Naive thymus-derived CD8-positive, alpha-beta T cell (primary cell): ENCODE measurements around the gene USP7. TPM values are rescaled to one million over a fixed set of nuclear protein-coding genes. Genes with fewer than 3 reads are reported as not detected.
A peak's percentile ranks its signal among the peaks of the same experiment; 100 is the strongest.
"Not testable (repeated sequence)": the region's sequence is repeated elsewhere in the genome, so short reads cannot be mapped to it uniquely, and the experiment has no call there.

Experiments
- ATAC-seq, 2 donors: fragments of 150-1000 bp; cut with Tn5 transposase in 1 of 2; sonication (Bioruptor Pico), chemical (Tn5 transposase) in 1 of 2; 1 replicate in 1 of 2; 2 replicates in 1 of 2; pipeline ENCODE4 v1.10.0; 2021; ENCODE audit warnings: mild to moderate bottlenecking in 2 of 2, moderate library complexity in 2 of 2
- POLR2A ChIA-PET: fragments of 350-600 bp; sonication (Branson Sonifier 250); formaldehyde crosslinking; loops from one replicate; lab custom pipeline; 2021; ENCODE audit warnings: antibody characterized with exemption; lab: Charles Lee
- DNase-seq, 10 donors: peaks; one replicate each; pipeline versions ENCODE4 v3.0.0 to v3.0.0-alpha.2; 2020 to 2022
- H3K27ac Mint-ChIP-seq, 10 donors: one replicate each; pipeline ENCODE4 v1.8.0; 2020 to 2022; ENCODE audit warnings: mild to moderate bottlenecking in 10 of 10, mixed read lengths in 10 of 10, moderate library complexity in 4 of 10, inconsistent platforms in 1 of 10
- H3K27me3 Mint-ChIP-seq, 5 donors: one replicate each; pipeline ENCODE4 v1.8.0; 2021 to 2022; ENCODE audit warnings: mixed read lengths in 5 of 5
- H3K36me3 Mint-ChIP-seq, 3 donors: one replicate each; pipeline ENCODE4 v1.8.0; 2020 to 2022; ENCODE audit warnings: mixed read lengths in 3 of 3, mild to moderate bottlenecking in 2 of 3, inconsistent platforms in 1 of 3
- H3K4me1 Mint-ChIP-seq, 4 donors: one replicate each; pipeline ENCODE4 v1.8.0; 2021 to 2022; ENCODE audit warnings: mixed read lengths in 4 of 4
- H3K4me3 Mint-ChIP-seq, 10 donors: one replicate each; pipeline ENCODE4 v1.8.0; 2020 to 2022; ENCODE audit warnings: mild to moderate bottlenecking in 10 of 10, mixed read lengths in 10 of 10, moderate library complexity in 6 of 10, inconsistent platforms in 1 of 10
- H3K9me3 Mint-ChIP-seq, 9 donors: one replicate each; pipeline ENCODE4 v1.8.0; 2020 to 2022; ENCODE audit warnings: mixed read lengths in 9 of 9, mild to moderate bottlenecking in 3 of 9, inconsistent platforms in 1 of 9, moderate library complexity in 1 of 9
- polyA plus RNA-seq, 3 donors: library from polyadenylated mRNA; unstranded; fragments of 300-500 nt; fragmentation: Illumina TruSeq; gene quantifications; one replicate each; pipeline ENCODE4 v1.2.3, GENCODE V29; 2021
- total RNA-seq, 8 experiments: library from RNA in 2 of 8; stranded (reverse) in 2 of 8; gene quantifications; one replicate each; pipeline ENCODE4 v1.2.3 and lab custom pipeline; 2021 to 2026

The USP7 gene
- total and polyA plus RNA-seq, 5 experiments from 2014 or later = 6.4 to 207 (median 9.9) TPM

DNA sequence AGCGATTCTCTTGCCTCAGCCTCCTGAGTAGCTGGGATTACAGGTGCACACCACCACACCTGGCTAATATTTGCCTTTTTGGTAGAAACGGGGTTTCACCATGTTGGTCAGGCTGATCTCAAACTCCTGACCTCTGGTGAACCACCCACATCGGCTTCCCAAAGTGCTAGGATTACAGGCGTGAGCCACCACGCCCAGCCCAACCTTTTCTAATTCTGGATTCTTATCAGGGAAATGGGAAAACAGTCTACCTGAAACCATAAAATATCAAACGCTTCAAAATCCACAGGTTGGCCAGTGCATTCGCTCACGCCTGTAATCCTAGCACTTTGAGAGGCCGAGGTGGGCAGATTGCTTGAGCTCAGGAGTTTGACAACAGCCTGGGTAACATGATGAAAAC, 4.3 kb upstream of the USP7 start:
- POLR2A ChIA-PET = interaction anchor here (0.6 kb wide), 1 partner anchor 24 kb away, joined by 4 read pairs; no protein-coding TSS in a partner anchor

DNA sequence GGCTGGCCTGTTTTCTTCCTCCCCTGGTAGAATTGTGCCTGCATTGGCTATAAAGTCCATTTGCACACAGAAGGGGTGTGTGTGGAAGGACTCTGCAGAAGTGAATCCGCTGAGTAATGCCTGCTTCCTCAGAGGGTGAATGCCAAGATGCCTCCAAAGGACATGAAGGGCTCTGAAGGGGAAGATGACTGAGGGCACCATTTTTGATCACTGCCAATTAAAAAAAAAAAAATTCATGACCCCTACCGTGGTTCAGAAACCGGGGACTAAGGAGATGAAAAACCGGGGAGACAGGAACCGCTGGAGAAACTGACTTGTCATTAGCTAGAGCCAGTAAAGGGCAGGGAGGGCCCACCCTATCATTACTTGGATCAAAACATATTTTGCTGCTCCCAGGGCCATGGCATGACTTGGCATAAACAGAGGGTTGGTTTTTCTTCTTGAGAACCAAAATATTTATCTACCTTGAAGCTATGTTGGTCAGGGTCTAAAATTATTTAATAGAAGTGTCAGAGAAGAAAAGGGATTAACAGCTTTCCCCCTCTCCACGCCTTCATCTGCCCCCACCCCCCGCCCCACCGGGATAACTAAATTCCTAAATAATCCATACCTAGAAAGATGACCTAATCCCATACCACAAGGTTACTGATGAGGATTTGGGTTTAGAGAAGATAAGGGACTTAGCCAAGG, 3.6 kb upstream of the USP7 start:
- Mint-ChIP-seq H3K27me3 (peaks cover 0 to 2% (median 0%) of the 10 kb centered on the region in 5 donors), H3K27ac (no peak overlapping the region), H3K9me3 (no peaks in the 10 kb centered on the region), H3K4me3 (peak overlapping the region in 1 of 10 donors; percentile 20), H3K36me3 (peaks cover 0 to 2% (median 0%) of the 10 kb centered on the region in 3 donors), H3K4me1 (peaks cover 1 to 16% (median 4%) of the 10 kb centered on the region in 4 donors)
- DNase-seq (no peak), ATAC-seq (no peak)
- POLR2A ChIA-PET = interaction anchor here (0.9 kb wide), 1 partner anchor 124 kb away, joined by 5 read pairs; the partner anchor contains the start of gene HAPSTR1

More for the DNA sequence above, 4.3 kb upstream of the USP7 start:
- peaks cover 0 to 12% (median 1%) of the 10 kb centered on the region in 4 donors for H3K4me1 Mint-ChIP-seq
- not testable (repeated sequence) for H3K27me3 Mint-ChIP-seq, H3K4me3 Mint-ChIP-seq, H3K36me3 Mint-ChIP-seq, H3K27ac Mint-ChIP-seq, DNase-seq, ATAC-seq, H3K9me3 Mint-ChIP-seq

DNA sequence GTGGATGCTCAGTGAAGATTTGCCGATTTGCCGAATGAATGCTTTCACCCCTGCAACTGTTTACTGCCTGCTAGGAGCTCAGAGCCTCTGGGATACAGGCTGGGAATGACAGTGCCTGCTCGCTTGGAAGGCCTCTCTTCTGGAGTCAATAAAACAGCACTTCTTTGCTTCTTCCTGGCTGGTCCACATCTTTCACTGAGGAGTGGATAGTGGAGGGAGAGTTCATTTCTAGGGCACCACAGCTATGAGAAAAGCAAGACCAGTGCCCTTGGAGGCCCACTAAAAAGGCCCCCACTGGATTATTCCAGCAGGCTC, 3.1 kb upstream of the USP7 start:
- no peaks in the 10 kb centered on the region for H3K9me3 Mint-ChIP-seq
- peaks cover 6 to 21% (median 9%) of the 10 kb centered on the region in 4 donors for H3K4me1 Mint-ChIP-seq
- DNase-seq (no peak), ATAC-seq (no peak)
- peak overlapping the region in 3 of 10 donors; percentile 3 to 45 (median 22) for H3K4me3 Mint-ChIP-seq
- POLR2A ChIA-PET = interaction anchor here (0.9 kb wide), 1 partner anchor 125 kb away, joined by 5 read pairs; the partner anchor contains the start of gene HAPSTR1
- peak overlapping the region in 1 of 10 donors; percentile 55 for H3K27ac Mint-ChIP-seq
- H3K36me3 Mint-ChIP-seq = peaks cover 0 to 4% (median 0%) of the 10 kb centered on the region in 3 donors
- peaks cover 0 to 2% (median 0%) of the 10 kb centered on the region in 5 donors for H3K27me3 Mint-ChIP-seq

DNA sequence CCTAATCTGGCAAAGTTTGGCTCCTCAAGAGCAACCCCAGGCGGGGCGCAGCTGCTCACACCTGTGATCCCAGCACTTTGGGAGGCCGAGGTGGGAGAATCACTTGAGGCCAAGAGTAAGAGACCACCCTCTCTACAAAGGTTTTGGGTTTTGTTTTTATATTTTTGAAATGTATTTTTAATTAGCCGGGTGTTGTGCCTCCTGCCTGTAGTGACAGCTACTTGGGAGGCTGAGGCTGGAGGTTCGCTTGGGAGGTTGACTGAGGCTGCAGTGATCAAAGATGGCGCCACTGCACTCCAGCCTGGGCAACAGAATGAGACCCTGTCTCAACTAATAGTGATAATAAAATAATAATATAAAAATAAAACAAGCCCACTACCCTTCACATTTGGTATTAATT, 756 bp upstream of the USP7 start:
- DNase-seq = no peak
- H3K9me3 Mint-ChIP-seq = no peaks in the 10 kb centered on the region
- peaks cover 22 to 43% (median 32%) of the 10 kb centered on the region in 4 donors for H3K4me1 Mint-ChIP-seq
- peak overlapping the region; percentile 36 to 89 (median 78) for H3K4me3 Mint-ChIP-seq
- POLR2A ChIA-PET = interaction anchor here (1.0 to 5.8 kb wide), 4 partner anchors 17 to 127 kb away, joined by 3 to 43 read pairs (median 4); partner anchors contain the start of gene HAPSTR1
- no peak for ATAC-seq
- H3K27ac Mint-ChIP-seq = peak overlapping the region in 9 of 10 donors; percentile 40 to 87 (median 75)
- peaks cover 0 to 4% (median 0%) of the 10 kb centered on the region in 3 donors for H3K36me3 Mint-ChIP-seq
- peaks cover 0 to 2% (median 0%) of the 10 kb centered on the region in 5 donors for H3K27me3 Mint-ChIP-seq

DNA sequence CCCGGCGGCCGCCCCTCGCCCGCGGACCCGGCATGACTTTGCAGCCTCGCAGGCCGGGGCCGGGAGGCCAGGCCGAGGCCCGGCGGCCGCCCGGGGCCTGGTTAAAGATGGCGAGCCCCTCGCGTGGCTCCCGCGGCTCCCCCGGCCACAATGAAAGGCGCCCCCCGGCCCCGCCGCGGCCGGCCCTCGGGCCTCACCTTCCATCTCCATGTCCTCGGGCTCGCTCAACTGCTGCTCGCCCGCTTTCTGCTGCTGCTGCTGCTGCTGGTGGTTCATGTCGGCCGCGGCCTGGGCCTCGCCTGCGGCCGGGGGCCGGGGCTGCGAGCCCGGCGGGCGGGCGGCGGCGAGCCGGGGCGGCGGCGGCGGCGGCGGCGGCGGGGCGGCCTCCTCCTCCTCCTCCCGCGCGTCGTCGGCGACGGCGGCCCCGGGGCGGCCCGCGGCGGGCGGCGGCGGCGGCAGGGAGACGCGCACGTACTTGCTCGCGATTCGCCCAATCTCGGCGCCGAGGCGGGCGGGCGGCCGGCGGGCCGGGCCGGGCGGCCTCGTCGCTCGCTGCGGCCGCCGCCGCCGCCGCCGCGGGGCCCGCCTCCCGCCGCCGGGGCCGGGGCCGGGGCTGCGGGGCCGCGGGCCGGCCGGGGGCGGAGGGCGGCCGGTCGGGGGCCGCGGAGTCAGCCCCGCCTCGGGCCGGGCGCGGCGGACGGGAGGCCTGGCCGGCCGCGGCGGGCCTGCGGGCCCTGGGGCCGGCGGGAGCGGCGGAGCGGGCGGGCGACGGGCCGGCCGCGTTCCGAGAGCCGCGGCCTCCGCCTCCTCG, 491 bp downstream of the USP7 start:
- DNase-seq (peak in 2 of 10 donors; percentile 18 to 28), ATAC-seq (no peak)
- Mint-ChIP-seq H3K4me1 (peaks cover 33 to 55% (median 44%) of the 10 kb centered on the region in 4 donors), H3K27ac (peak overlapping the region in 2 of 10 donors; percentile 81 to 88), H3K9me3 (no peaks in the 10 kb centered on the region), H3K27me3 (peaks cover 0 to 2% (median 0%) of the 10 kb centered on the region in 5 donors), H3K4me3 (peak overlapping the region in 4 of 10 donors; percentile 48 to 99 (median 70)), H3K36me3 (peaks cover 0 to 4% (median 0%) of the 10 kb centered on the region in 3 donors)
- POLR2A ChIA-PET = interaction anchor here (0.7 to 5.8 kb wide), 7 partner anchors 15 to 140 kb away, joined by 3 to 43 read pairs (median 4); partner anchors contain the start of gene HAPSTR1

DNA sequence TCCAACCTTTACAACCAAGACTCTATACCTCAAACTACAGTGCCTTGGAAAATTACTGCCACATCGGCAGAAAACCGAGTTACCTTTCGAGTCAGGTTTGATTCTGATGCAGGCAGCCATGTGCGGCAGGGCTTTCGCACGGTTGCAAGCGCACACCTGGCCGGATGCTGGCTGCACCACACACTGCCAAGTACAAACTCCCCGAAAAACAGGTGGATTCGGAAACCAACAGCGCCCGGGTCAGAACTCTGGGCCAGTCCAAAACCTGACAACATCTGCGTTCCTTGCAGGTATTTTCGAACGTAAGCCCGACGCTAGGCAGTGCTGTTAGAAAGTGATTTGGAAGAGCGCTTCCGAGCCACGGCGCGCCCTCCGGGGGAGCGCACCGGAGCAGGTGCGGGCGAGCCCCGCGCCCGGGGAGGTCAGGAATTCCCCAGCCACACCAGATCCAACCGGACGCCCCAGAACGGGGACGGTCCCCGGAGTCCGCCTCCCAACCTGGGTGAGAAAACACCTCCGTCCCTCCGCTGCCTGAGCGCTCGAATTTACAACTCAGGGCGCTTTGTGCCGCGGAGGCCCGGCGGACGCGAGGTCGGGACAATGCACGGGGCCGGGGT, 1.2 kb downstream of the USP7 start:
- H3K4me3 Mint-ChIP-seq = peak overlapping the region; percentile 85 to 99 (median 96)
- H3K27me3 Mint-ChIP-seq = peaks cover 0 to 2% (median 0%) of the 10 kb centered on the region in 5 donors
- DNase-seq (peak; percentile 36 to 72 (median 54)), ATAC-seq (peak; percentile 30 to 55)
- H3K36me3 Mint-ChIP-seq = peaks cover 0 to 4% (median 0%) of the 10 kb centered on the region in 3 donors
- H3K4me1 Mint-ChIP-seq = peaks cover 36 to 62% (median 49%) of the 10 kb centered on the region in 4 donors
- POLR2A ChIA-PET = interaction anchor here (0.8 to 5.8 kb wide), 4 partner anchors 14 to 129 kb away, joined by 4 to 43 read pairs (median 4); partner anchors contain the start of genes CARHSP1 and HAPSTR1
- no peaks in the 10 kb centered on the region for H3K9me3 Mint-ChIP-seq
- peak overlapping the region; percentile 88 to 98 (median 96) for H3K27ac Mint-ChIP-seq

DNA sequence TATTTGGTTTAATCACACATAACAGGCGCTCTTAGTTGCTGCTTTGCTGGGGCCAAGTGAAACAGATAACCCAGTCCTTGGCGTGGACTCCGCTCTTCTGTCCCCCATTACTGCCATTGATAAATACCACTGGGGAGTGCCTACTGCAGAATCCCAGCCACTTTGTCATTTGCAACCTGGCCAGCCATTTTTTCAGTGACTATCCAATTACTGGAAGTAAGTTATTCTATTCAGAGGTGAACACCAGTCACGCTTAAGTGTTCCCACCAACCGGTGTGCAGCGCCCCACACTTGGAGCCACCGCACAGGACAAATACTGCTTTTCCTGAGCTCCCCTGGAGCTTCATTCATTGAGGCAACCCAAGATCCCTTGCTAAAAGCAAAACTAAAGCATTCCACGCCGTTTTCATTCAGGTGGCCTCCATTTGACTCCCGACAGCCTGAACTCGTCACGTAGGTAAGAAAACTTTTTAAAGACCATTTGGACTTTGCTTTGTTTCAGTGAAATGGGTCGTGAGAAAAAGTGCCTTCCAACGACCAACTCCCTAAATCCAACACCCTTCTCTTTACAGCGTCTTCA, 1.8 kb downstream of the USP7 start:
- Mint-ChIP-seq H3K4me3 (peak overlapping the region; percentile 85 to 99 (median 96)), H3K27ac (peak overlapping the region; percentile 88 to 98 (median 96)), H3K9me3 (no peaks in the 10 kb centered on the region), H3K36me3 (peaks cover 0 to 4% (median 0%) of the 10 kb centered on the region in 3 donors), H3K4me1 (peaks cover 37 to 65% (median 54%) of the 10 kb centered on the region in 4 donors), H3K27me3 (no peaks in the 10 kb centered on the region)
- ATAC-seq = no peak
- no peak for DNase-seq
- POLR2A ChIA-PET = interaction anchor here (0.8 to 5.8 kb wide), 4 partner anchors 13 to 130 kb away, joined by 4 to 43 read pairs (median 4); partner anchors contain the start of genes CARHSP1 and HAPSTR1

DNA sequence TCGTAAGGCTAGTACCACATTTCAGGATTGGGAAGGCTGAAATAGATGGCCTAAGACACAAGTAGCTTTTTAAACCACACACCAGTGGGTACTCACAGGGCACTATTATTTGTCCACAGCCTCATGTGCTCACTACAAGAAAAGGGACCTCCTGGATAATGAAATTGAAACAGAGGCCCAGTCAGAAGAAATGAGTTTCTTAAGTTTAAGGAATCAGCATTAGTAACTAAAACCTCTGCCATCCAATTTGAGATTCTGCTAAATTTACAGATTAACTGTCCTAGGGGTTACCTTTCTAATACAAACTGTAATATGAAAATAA, 3.0 kb downstream of the USP7 start:
- peak overlapping the region; percentile 43 to 92 (median 88) for H3K27ac Mint-ChIP-seq
- H3K36me3 Mint-ChIP-seq = peaks cover 0 to 4% (median 0%) of the 10 kb centered on the region in 3 donors
- no peaks in the 10 kb centered on the region for H3K9me3 Mint-ChIP-seq
- no peaks in the 10 kb centered on the region for H3K27me3 Mint-ChIP-seq
- no peak for ATAC-seq
- DNase-seq = no peak
- POLR2A ChIA-PET = interaction anchor here (0.6 to 5.8 kb wide), 3 partner anchors 12 to 131 kb away, joined by 4 to 43 read pairs (median 6); partner anchors contain the start of gene HAPSTR1
- H3K4me1 Mint-ChIP-seq = peaks cover 40 to 76% (median 64%) of the 10 kb centered on the region in 4 donors
- H3K4me3 Mint-ChIP-seq = peak overlapping the region; percentile 68 to 99 (median 94)

DNA sequence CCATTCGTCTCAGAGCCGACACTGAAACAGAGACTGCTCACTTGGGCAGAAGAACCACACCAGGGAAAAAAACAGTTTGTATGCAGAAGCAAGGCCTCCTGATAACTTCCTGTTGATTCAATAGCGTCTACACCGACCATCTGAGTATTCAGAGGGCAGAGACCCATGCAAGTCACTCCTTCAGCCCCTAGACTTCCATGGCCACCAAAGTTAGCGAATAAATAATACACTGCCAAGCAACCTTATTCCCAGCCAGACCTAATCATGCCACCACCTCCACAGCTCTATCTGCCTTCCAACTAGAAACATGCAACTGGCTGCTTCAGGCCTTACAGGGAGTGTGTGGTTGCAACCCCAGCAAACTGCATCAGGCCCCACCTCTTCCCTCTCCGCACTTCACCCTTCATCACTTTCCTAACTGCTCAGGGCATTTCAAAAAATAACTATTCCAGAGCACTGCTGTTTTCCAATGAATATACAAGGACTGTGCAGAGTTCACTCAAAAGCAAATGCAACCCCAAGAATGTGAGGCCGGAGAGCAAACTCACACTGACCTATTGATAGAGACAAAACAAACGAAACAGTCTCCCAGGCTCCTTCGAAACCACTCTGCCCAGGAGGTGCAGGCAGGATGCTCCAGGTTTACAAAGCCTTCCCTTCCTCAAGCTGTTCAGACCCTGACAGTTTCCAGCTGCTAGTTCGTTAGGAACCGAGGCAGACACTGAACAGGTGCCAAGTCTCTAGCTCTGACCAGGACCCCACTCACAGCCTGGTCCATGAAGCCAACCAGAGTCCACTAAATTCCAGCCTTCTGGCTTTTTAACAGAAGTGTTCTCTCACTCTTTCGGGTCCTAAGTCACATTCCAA, 3.6 kb downstream of the USP7 start:
- DNase-seq = peak in 1 of 10 donors; percentile 39
- peak in 1 of 2 donors; percentile 11 for ATAC-seq
- Mint-ChIP-seq H3K9me3 (no peaks in the 10 kb centered on the region), H3K4me1 (peaks cover 40 to 82% (median 68%) of the 10 kb centered on the region in 4 donors), H3K27ac (peak overlapping the region; percentile 43 to 92 (median 88)), H3K4me3 (peak overlapping the region; percentile 68 to 99 (median 94)), H3K36me3 (peaks cover 0 to 4% (median 0%) of the 10 kb centered on the region in 3 donors), H3K27me3 (no peaks in the 10 kb centered on the region)
- POLR2A ChIA-PET = interaction anchor here (1.2 to 5.8 kb wide), 3 partner anchors 11 to 132 kb away, joined by 5 to 43 read pairs (median 6); partner anchors contain the start of gene HAPSTR1

DNA sequence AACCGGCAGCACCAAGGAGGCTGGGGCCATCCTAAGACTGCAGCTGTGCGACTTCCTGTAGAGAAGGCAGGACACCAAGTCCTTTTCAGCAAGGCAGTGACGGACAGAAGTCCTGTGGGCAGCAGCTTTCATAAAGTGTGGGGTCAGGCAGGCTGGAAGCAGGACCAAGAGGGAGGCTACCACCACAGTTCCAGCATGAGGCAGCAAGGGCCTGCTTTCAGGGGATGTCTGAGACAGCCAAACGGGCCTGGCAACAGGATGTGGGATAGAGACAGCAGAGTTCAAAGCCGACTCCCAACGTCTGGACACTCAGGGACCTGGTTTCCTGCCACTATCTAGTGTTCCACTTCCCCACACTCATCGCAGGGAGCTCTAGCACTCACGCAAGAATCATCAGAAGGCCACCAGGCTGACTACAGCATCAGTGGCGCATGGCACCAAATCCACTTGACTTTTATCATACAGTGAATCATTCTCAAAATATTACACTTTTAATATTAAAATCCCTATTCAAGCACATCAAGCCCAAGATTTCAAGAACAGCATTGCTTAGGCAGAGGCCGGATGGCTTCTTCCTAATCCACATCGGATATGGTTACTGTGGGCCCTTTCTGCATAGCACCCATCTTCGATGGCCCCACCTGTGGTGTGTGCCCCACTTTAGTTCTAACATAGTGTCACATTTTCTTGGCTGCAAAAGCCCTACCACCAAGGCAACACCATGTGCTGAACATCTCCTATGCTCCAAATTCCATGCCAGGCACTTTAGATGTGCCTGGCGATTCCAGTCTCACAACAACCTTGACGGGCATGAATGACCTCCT, 5.2 kb downstream of the USP7 start:
- POLR2A ChIA-PET = interaction anchor here (0.8 to 2.0 kb wide), 3 partner anchors 9 to 22 kb away, joined by 4 to 6 read pairs (median 5); no protein-coding TSS in a partner anchor
- H3K4me1 Mint-ChIP-seq = peaks cover 40 to 84% (median 72%) of the 10 kb centered on the region in 4 donors
- H3K27me3 Mint-ChIP-seq = no peaks in the 10 kb centered on the region
- no peaks in the 10 kb centered on the region for H3K9me3 Mint-ChIP-seq
- DNase-seq (peak in 1 of 10 donors; percentile 11), ATAC-seq (peak in 1 of 2 donors; percentile 5)
- H3K36me3 Mint-ChIP-seq = peaks cover 0 to 4% (median 2%) of the 10 kb centered on the region in 3 donors
- peak overlapping the region; percentile 54 to 99 (median 94) for H3K4me3 Mint-ChIP-seq
- H3K27ac Mint-ChIP-seq = peak overlapping the region; percentile 42 to 92 (median 86)
